WTC11 (cell line): ENCODE measurements around the gene MEN1. TPM values are rescaled to one million over a fixed set of nuclear protein-coding genes. Genes with fewer than 3 reads are reported as not detected.

Experiments used
- ATAC-seq: fragments of 200-7000 bp; cut with Tn5 transposase; 2 replicates; pipeline ENCODE4 v1.10.0; 2021; ENCODE audit warnings: mild to moderate bottlenecking, moderate library complexity
- CTCF ChIA-PET: fragments of 300-600 bp; sonication (Branson Sonifier 250); formaldehyde crosslinking; loops from one replicate; lab custom pipeline; 2021; ENCODE audit warnings: antibody characterized with exemption; lab: Charles Lee
- POLR2A ChIA-PET: fragments of 350-600 bp; sonication (Branson Sonifier 250); formaldehyde crosslinking; loops from one replicate; lab custom pipeline; 2021; ENCODE audit warnings: antibody characterized with exemption; lab: Charles Lee
- DNase-seq: peaks from one replicate; pipeline ENCODE4 v3.0.0; 2021; ENCODE audit warnings: low spot score
- H3K27ac Mint-ChIP-seq: 2 replicates; pipeline ENCODE4 v1.8.0; 2021; ENCODE audit warnings: mixed read lengths
- H3K27me3 Mint-ChIP-seq: 2 replicates; pipeline ENCODE4 v1.8.0; 2021; ENCODE audit warnings: low read depth, mild to moderate bottlenecking, moderate library complexity, mixed read lengths
- H3K36me3 Mint-ChIP-seq: 2 replicates; pipeline ENCODE4 v1.8.0; 2021; ENCODE audit warnings: mixed read lengths
- H3K4me1 Mint-ChIP-seq: 2 replicates; pipeline ENCODE4 v1.8.0; 2022; ENCODE audit warnings: mixed read lengths
- H3K4me3 Mint-ChIP-seq: 2 replicates; pipeline ENCODE4 v1.8.0; 2021; ENCODE audit warnings: mild to moderate bottlenecking, moderate library complexity, mixed read lengths
- H3K9me3 Mint-ChIP-seq: 2 replicates; pipeline ENCODE4 v1.8.0; 2021; ENCODE audit warnings: mixed read lengths
- ATF1 ChIP-seq: sonication (generic); formaldehyde crosslinking; IDR thresholded peaks from 2 replicates; pipeline ENCODE4 v1.8.1; 2023; ENCODE audit warnings: mild to moderate bottlenecking, moderate library complexity, missing genetic modification reagents
- ESRRA ChIP-seq: sonication (generic); formaldehyde crosslinking; IDR thresholded peaks from 2 replicates; pipeline ENCODE4 v1.8.1; 2022; ENCODE audit warnings: mild to moderate bottlenecking, missing genetic modification reagents, borderline replicate concordance
- ETV6 ChIP-seq: sonication (generic); formaldehyde crosslinking; IDR thresholded peaks from 2 replicates; pipeline ENCODE4 v1.8.1; 2022; ENCODE audit warnings: mild to moderate bottlenecking, missing genetic modification reagents
- FOXK1 ChIP-seq: sonication (generic); formaldehyde crosslinking; IDR thresholded peaks from 2 replicates; pipeline ENCODE4 v1.8.0; 2022; ENCODE audit warnings: mild to moderate bottlenecking, moderate library complexity, missing genetic modification reagents
- GRHL2 ChIP-seq: fragments of 250-450 bp; sonication (Bioruptor Pico); IDR thresholded peaks from 2 replicates; pipeline ENCODE4 v1.8.0; 2022; ENCODE audit warnings: mild to moderate bottlenecking, moderate library complexity; ENCODE audit not compliant: insufficient replicate concordance, severe bottlenecking
- HMGA2 ChIP-seq: fragments of 250-450 bp; sonication (Bioruptor Pico); IDR thresholded peaks from 2 replicates; pipeline ENCODE4 v1.4.0; 2021; ENCODE audit warnings: mild to moderate bottlenecking, moderate library complexity
- KAT7 ChIP-seq: sonication (generic); formaldehyde crosslinking; IDR thresholded peaks from 2 replicates; pipeline ENCODE4 v1.8.1; 2023; ENCODE audit warnings: missing genetic modification reagents, mild to moderate bottlenecking, borderline replicate concordance
- NR2C2 ChIP-seq: sonication (generic); formaldehyde crosslinking; IDR thresholded peaks from 2 replicates; pipeline ENCODE4 v1.8.0; 2022; ENCODE audit warnings: mild to moderate bottlenecking, missing genetic modification reagents
- NR3C1 ChIP-seq: sonication (generic); formaldehyde crosslinking; conservative IDR thresholded peaks from 2 replicates; pipeline ENCODE4 v1.8.1; 2023; ENCODE audit warnings: low read depth, mild to moderate bottlenecking, missing genetic modification reagents
- RORB ChIP-seq: fragments of 250-450 bp; sonication (Bioruptor Pico); IDR thresholded peaks from 2 replicates; pipeline ENCODE4 v1.9.0; 2021; ENCODE audit warnings: mild to moderate bottlenecking
- SP1 ChIP-seq: sonication (generic); formaldehyde crosslinking; conservative IDR thresholded peaks from 2 replicates; pipeline ENCODE4 v1.8.1; 2022; ENCODE audit warnings: missing genetic modification reagents
- ZNF232 ChIP-seq: sonication (generic); formaldehyde crosslinking; IDR thresholded peaks from 2 replicates; pipeline ENCODE4 v1.8.0; 2022; ENCODE audit warnings: mild to moderate bottlenecking, missing genetic modification reagents
- total RNA-seq: library from RNA; stranded (reverse); gene quantifications from 3 replicates; pipeline ENCODE4 v1.2.3, GENCODE V29; 2021
- TF ChIP-seq, protein P1 (sequence below): sonication (generic); formaldehyde crosslinking; IDR thresholded peaks from 2 replicates; pipeline ENCODE4 v1.8.0; 2023; ENCODE audit warnings: missing genetic modification reagents
- TF ChIP-seq, protein P2 (sequence below): sonication (generic); formaldehyde crosslinking; IDR thresholded peaks from 2 replicates; pipeline ENCODE4 v1.8.0; 2022; ENCODE audit warnings: missing genetic modification reagents
- TF ChIP-seq, protein P3 (sequence below): sonication (generic); formaldehyde crosslinking; IDR thresholded peaks from 2 replicates; pipeline ENCODE4 v1.8.1; 2023; ENCODE audit warnings: mild to moderate bottlenecking, missing genetic modification reagents, moderate library complexity
- TF ChIP-seq, protein P4 (sequence below): sonication (generic); formaldehyde crosslinking; IDR thresholded peaks from 2 replicates; pipeline ENCODE4 v1.8.0; 2022; ENCODE audit warnings: mild to moderate bottlenecking, missing genetic modification reagents
- TF ChIP-seq, protein P5 (sequence below): sonication (generic); formaldehyde crosslinking; IDR thresholded peaks from 2 replicates; pipeline ENCODE4 v1.8.1; 2023; ENCODE audit warnings: mild to moderate bottlenecking, moderate library complexity, missing genetic modification reagents
- TF ChIP-seq, protein P6 (sequence below): fragments of 250-450 bp; sonication (Bioruptor Pico); IDR thresholded peaks from 2 replicates; pipeline ENCODE4 v2.1.2; 2022; ENCODE audit warnings: mild to moderate bottlenecking, moderate library complexity

Gene MEN1
- total RNA-seq, 1 experiment from 2014 or later = 47.1 TPM

DNA sequence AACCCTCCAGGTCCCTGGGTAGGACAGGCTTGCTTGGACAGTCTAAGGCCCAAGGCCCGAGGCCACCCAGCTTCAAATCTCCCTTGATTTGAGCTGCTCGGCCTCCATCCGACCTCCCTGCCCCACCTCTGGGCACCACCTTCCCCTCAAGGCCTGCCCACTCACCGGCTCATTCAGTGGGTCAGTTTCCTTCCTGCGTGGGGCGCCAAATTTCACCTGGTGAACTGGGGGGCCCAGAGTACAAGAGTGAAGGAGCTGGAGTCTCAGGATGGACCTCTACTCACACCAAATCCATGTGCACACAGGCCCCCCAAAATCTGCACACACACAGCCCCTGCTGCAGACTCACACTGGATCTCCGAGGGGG is 11.1 kb downstream of the MEN1 start (continued):
- TF ChIP-seq, protein P1, sequence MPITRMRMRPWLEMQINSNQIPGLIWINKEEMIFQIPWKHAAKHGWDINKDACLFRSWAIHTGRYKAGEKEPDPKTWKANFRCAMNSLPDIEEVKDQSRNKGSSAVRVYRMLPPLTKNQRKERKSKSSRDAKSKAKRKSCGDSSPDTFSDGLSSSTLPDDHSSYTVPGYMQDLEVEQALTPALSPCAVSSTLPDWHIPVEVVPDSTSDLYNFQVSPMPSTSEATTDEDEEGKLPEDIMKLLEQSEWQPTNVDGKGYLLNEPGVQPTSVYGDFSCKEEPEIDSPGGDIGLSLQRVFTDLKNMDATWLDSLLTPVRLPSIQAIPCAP (CRISPR knock-in tag) = no peak
- TF ChIP-seq, all 79 proteins: peak for 0

DNA sequence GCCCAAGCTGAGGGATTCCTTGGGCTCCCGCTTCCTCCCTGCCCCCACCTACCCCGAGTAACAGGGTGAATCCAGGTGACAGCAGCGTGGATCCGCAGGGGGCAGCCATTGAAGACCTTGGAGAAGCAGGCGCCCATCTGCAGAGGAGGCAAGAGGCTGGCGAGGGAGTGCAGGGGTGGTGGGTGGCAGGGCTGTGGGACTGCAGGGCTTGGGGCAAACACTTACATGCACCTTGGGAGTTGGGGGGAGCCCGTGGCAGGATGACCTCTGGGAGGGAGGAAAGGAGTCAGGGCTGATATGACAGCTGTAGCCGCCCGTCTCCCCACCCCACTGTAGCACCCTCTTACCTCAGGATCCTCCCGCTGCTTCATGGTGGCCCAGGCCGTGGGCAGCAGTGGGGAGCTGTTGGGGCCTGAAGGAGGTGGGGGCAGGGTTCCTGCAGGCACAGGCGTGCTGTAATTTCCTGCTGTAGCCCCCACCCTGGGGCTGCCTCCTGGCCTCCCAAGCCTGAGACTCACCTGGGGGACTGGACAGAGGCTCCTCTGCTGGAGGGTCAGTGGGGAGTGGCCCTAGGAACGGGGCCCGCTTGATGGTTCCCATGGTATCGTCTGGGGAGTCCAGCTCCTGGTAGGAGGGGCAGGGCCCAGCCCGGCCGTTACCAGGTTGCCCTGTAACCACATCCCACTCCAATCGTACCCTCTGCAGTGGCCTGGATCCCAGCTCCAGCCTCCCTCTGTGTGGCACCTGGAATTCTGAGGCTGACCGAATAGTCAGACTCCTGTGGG is 13.4 kb downstream of the MEN1 start:
- Mint-ChIP-seq H3K36me3 (no peaks in the 10 kb centered on the region), H3K9me3 (no peaks in the 10 kb centered on the region), H3K4me3 (no peak overlapping the region)
- no peak for ATAC-seq
- TF ChIP-seq, protein P2, sequence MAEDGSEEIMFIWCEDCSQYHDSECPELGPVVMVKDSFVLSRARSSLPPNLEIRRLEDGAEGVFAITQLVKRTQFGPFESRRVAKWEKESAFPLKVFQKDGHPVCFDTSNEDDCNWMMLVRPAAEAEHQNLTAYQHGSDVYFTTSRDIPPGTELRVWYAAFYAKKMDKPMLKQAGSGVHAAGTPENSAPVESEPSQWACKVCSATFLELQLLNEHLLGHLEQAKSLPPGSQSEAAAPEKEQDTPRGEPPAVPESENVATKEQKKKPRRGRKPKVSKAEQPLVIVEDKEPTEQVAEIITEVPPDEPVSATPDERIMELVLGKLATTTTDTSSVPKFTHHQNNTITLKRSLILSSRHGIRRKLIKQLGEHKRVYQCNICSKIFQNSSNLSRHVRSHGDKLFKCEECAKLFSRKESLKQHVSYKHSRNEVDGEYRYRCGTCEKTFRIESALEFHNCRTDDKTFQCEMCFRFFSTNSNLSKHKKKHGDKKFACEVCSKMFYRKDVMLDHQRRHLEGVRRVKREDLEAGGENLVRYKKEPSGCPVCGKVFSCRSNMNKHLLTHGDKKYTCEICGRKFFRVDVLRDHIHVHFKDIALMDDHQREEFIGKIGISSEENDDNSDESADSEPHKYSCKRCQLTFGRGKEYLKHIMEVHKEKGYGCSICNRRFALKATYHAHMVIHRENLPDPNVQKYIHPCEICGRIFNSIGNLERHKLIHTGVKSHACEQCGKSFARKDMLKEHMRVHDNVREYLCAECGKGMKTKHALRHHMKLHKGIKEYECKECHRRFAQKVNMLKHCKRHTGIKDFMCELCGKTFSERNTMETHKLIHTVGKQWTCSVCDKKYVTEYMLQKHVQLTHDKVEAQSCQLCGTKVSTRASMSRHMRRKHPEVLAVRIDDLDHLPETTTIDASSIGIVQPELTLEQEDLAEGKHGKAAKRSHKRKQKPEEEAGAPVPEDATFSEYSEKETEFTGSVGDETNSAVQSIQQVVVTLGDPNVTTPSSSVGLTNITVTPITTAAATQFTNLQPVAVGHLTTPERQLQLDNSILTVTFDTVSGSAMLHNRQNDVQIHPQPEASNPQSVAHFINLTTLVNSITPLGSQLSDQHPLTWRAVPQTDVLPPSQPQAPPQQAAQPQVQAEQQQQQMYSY (CRISPR knock-in tag) = no peak
- TF ChIP-seq, protein P3, sequence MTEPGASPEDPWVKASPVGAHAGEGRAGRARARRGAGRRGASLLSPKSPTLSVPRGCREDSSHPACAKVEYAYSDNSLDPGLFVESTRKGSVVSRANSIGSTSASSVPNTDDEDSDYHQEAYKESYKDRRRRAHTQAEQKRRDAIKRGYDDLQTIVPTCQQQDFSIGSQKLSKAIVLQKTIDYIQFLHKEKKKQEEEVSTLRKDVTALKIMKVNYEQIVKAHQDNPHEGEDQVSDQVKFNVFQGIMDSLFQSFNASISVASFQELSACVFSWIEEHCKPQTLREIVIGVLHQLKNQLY (CRISPR knock-in tag) = no peak
- TF ChIP-seq ZNF232 (CRISPR knock-in tag) = no peak
- no peak for TF ChIP-seq HMGA2 (CRISPR knock-in tag)
- no peak for TF ChIP-seq ATF1
- TF ChIP-seq, all 79 proteins: peak for 0
- no peaks in the 10 kb centered on the region for H3K27me3 Mint-ChIP-seq
- ChIA-PET CTCF (interaction anchor here (0.5 to 1.5 kb wide), 4 partner anchors 9 to 52 kb away, joined by 3 to 4 read pairs (median 3); no protein-coding TSS in a partner anchor), POLR2A (interaction anchor here (0.5 kb wide), 1 partner anchor 998 kb away, joined by 4 read pairs; no protein-coding TSS in a partner anchor)
- H3K4me1 Mint-ChIP-seq = no peaks in the 10 kb centered on the region
- DNase-seq = no peak
- H3K27ac Mint-ChIP-seq = no peak overlapping the region

DNA sequence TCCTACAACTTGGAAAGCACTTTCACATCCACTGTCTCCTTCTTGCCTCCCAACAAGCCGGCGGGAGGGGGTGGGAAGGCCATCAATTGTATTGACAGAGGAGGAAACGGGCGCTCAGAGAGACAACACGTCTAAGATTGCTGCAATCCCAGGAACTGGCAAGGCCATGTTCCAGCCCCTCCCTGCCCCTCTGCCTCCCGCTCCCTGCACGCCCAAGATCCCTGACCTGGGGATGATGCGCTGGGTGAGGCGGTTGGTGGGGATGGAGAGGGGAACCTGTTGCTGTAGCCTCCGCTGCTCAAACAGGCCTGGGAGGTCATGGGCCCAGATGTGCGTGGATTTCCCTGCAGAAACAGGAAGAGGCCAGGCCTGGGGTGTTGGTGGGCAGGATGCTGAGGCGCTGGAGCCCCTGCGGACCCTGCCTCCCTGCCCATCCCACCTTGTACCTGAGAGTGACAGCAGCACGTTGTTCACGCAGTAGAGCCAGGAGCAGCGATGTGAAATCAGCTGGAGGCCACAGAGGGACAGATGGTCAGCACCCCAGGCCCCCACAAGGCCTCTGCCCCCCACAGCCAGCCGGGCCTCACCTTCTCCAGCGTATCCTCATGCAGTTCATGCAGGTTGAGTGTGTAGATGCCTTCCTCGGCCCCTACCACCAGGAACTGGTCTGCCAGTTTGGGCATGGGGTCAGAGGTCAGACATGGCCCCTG is 14.1 kb downstream of the MEN1 start:
- Mint-ChIP-seq H3K27ac (no peak overlapping the region), H3K36me3 (no peaks in the 10 kb centered on the region)
- CTCF ChIA-PET = no interaction called here
- TF ChIP-seq NR2C2 (CRISPR knock-in tag) (no peak), ESRRA (no peak)
- TF ChIP-seq, all 79 proteins: peak for 0
- POLR2A ChIA-PET = interaction anchor here (0.5 kb wide), 1 partner anchor 997 kb away, joined by 4 read pairs; no protein-coding TSS in a partner anchor
- no peak for DNase-seq
- H3K4me1 Mint-ChIP-seq = no peaks in the 10 kb centered on the region
- no peaks in the 10 kb centered on the region for H3K9me3 Mint-ChIP-seq
- no peak overlapping the region for H3K4me3 Mint-ChIP-seq
- ATAC-seq = no peak
- H3K27me3 Mint-ChIP-seq = no peaks in the 10 kb centered on the region

DNA sequence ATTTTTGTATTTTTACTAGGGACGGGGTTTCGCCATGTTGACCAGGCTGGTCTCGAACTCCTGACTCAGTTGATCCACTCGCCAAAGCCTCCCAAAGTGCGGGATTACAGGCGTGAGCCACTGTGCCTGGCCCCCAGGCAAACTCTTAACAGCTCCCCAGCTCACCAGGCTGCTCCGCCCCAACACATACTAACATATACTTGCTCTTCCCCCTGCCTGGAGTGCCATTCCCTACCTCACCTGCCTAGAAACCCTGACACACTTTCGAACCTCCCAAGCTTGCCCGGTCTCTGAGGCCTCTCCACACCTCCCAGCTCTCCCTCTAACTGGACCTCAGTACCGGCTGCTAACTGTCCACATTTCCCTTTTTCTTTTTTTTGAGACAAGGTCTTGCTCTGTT is 15.8 kb downstream of the MEN1 start:
- DNase-seq (no peak), ATAC-seq (no peak)
- no peaks in the 10 kb centered on the region for H3K4me1 Mint-ChIP-seq
- ChIA-PET POLR2A (no interaction called here), CTCF (interaction anchor here (0.6 to 1.4 kb wide), 4 partner anchors 9 to 164 kb away, joined by 3 to 6 read pairs (median 3); partner anchors contain the start of genes MAP4K2 and SF1)
- no peaks in the 10 kb centered on the region for H3K36me3 Mint-ChIP-seq
- no peaks in the 10 kb centered on the region for H3K9me3 Mint-ChIP-seq
- H3K4me3 Mint-ChIP-seq = no peak overlapping the region
- H3K27me3 Mint-ChIP-seq = no peaks in the 10 kb centered on the region
- peak overlapping the region; percentile 28; the same call in 1 of the 2 replicates for H3K27ac Mint-ChIP-seq
- TF ChIP-seq, protein P4, sequence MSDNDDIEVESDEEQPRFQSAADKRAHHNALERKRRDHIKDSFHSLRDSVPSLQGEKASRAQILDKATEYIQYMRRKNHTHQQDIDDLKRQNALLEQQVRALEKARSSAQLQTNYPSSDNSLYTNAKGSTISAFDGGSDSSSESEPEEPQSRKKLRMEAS (CRISPR knock-in tag) = no peak
- TF ChIP-seq FOXK1 (CRISPR knock-in tag) (no peak), ETV6 (CRISPR knock-in tag) (no peak), GRHL2 (CRISPR knock-in tag) (no peak), NR3C1 (CRISPR knock-in tag) (no peak), KAT7 (CRISPR knock-in tag) (no peak), SP1 (CRISPR knock-in tag) (no peak), RORB (CRISPR knock-in tag) (no peak)
- TF ChIP-seq, protein P5, sequence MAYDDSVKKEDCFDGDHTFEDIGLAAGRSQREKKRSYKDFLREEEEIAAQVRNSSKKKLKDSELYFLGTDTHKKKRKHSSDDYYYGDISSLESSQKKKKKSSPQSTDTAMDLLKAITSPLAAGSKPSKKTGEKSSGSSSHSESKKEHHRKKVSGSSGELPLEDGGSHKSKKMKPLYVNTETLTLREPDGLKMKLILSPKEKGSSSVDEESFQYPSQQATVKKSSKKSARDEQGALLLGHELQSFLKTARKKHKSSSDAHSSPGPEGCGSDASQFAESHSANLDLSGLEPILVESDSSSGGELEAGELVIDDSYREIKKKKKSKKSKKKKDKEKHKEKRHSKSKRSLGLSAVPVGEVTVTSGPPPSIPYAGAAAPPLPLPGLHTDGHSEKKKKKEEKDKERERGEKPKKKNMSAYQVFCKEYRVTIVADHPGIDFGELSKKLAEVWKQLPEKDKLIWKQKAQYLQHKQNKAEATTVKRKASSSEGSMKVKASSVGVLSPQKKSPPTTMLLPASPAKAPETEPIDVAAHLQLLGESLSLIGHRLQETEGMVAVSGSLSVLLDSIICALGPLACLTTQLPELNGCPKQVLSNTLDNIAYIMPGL = no peak
- TF ChIP-seq, protein P6, sequence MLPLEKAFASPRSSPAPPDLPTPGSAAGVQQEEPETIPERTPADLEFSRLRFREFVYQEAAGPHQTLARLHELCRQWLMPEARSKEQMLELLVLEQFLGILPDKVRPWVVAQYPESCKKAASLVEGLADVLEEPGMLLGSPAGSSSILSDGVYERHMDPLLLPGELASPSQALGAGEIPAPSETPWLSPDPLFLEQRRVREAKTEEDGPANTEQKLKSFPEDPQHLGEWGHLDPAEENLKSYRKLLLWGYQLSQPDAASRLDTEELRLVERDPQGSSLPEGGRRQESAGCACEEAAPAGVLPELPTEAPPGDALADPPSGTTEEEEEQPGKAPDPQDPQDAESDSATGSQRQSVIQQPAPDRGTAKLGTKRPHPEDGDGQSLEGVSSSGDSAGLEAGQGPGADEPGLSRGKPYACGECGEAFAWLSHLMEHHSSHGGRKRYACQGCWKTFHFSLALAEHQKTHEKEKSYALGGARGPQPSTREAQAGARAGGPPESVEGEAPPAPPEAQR = no peak
- TF ChIP-seq, protein P3 (CRISPR knock-in tag) = no peak
